Stimulated activated CD8-positive, alpha-beta memory T cell treated with anti-CD3 and anti-CD28 coated beads, Interleukin-4, amount 100 ng/mL, for 48 hours (primary cell): ENCODE measurements around the gene ARFIP2.
"Not testable (repeated sequence)": the region's sequence is repeated elsewhere in the genome, so short reads cannot be mapped to it uniquely, and the experiment has no call there.

Experiments used
- DNase-seq: peaks from one replicate; pipeline ENCODE4 v3.0.0-alpha.2; 2020

Gene ARFIP2

GRCh38 chr11:6481012-6481923, at the start of gene ARFIP2, which contains the start of gene TIMM10B:
Gene ARFIP2, minus strand, starts transcription at chr11:6481331. Its CDS starts 910 bp downstream, at chr11:6480421.
Gene TIMM10B, plus strand, starts transcription at chr11:6481501. Its CDS starts 16 bp downstream, at chr11:6481517.
- peak; percentile 98 for DNase-seq

GRCh38 chr11:6530848-6531247, 49.7 kb upstream of the ARFIP2 start:
- no peak for DNase-seq

- DNase-seq, result no peak
Measured at GRCh38 chr11:6529266-6529665, 48.1 kb upstream of the ARFIP2 start.

- no peak for DNase-seq
Measured at GRCh38 chr11:6526411-6527135, 45.4 kb upstream of the ARFIP2 start.

GRCh38 chr11:6523253-6523652, 42.1 kb upstream of the ARFIP2 start:
- DNase-seq, result no peak

GRCh38 chr11:6521946-6522345, 40.8 kb upstream of the ARFIP2 start:
- DNase-seq, result not testable (repeated sequence)

GRCh38 chr11:6520265-6520664, 39.1 kb upstream of the ARFIP2 start:
- DNase-seq, result no peak

GRCh38 chr11:6516865-6517264, 35.7 kb upstream of the ARFIP2 start:
- no peak for DNase-seq

- DNase-seq, result no peak
Measured at GRCh38 chr11:6505577-6506240, 24.6 kb upstream of the ARFIP2 start.

- DNase-seq, result no peak
Measured at GRCh38 chr11:6504166-6504565, 23.0 kb upstream of the ARFIP2 start.

- no peak for DNase-seq
Measured at GRCh38 chr11:6502382-6502781, 21.3 kb upstream of the ARFIP2 start.

- DNase-seq, result no peak
Measured at GRCh38 chr11:6498544-6498943, 17.4 kb upstream of the ARFIP2 start.

- no peak for DNase-seq
Measured at GRCh38 chr11:6498121-6498520, 17.0 kb upstream of the ARFIP2 start.

GRCh38 chr11:6497069-6497839, 16.1 kb upstream of the ARFIP2 start, which contains the start of gene DNHD1:
Gene DNHD1, plus strand, starts transcription at chr11:6497280. Its CDS starts 936 bp downstream, at chr11:6498216.
- DNase-seq, result no peak

GRCh38 chr11:6489306-6489705, 8.2 kb upstream of the ARFIP2 start:
- no peak for DNase-seq

- DNase-seq, result no peak
Measured at GRCh38 chr11:6488821-6489220, 7.7 kb upstream of the ARFIP2 start.

GRCh38 chr11:6488342-6488741, 7.2 kb upstream of the ARFIP2 start:
- no peak for DNase-seq

- no peak for DNase-seq
Measured at GRCh38 chr11:6486938-6487337, 5.8 kb upstream of the ARFIP2 start.

- DNase-seq, result no peak
Measured at GRCh38 chr11:6486256-6486655, 5.1 kb upstream of the ARFIP2 start.

GRCh38 chr11:6485661-6486060, 4.5 kb upstream of the ARFIP2 start:
- no peak for DNase-seq

GRCh38 chr11:6483015-6483414, 1.9 kb upstream of the ARFIP2 start:
- DNase-seq, result no peak

- no peak for DNase-seq
Measured at GRCh38 chr11:6482441-6482840, 1.3 kb upstream of the ARFIP2 start.

- DNase-seq, result no peak
Measured at GRCh38 chr11:6481924-6482275, 769 bp upstream of the ARFIP2 start.
